A549 (cell line): ENCODE data around the gene CCL20. TPM values are rescaled to one million over a fixed set of nuclear protein-coding genes. Genes with fewer than 3 reads are reported as not detected.

Experiments used
- ATAC-seq, 2 experiments: fragments of 200-7000 bp in 1 of 2; fragments of >200 bp in 1 of 2; cut with Nextera tagmentation in 1 of 2; cut with Tn5 transposase in 1 of 2; 3 replicates each; pipeline versions ENCODE4 v1.8.0 to v1.9.1; 2018 to 2020; ENCODE audit warnings: mild to moderate bottlenecking in 1 of 2, moderate library complexity in 1 of 2
- CTCF ChIA-PET: fragments of 300-600 bp; sonication (Branson Sonifier 250); formaldehyde crosslinking; extraction: SDS; loops from one replicate; lab custom pipeline; 2021; ENCODE audit warnings: antibody characterized with exemption, inconsistent platforms; lab: Yijun Ruan, JAX
- POLR2A ChIA-PET: fragments of 350-600 bp; formaldehyde crosslinking; extraction: SDS; loops from one replicate; lab custom pipeline; 2021; ENCODE audit warnings: antibody characterized with exemption, inconsistent platforms; lab: Yijun Ruan, JAX
- DNase-seq, 2 experiments: peaks; one replicate each; pipeline versions ENCODE4 v3.0.0 to v3.0.0-alpha.2; 2011 to 2016; ENCODE audit warnings: low read depth in 1 of 2, low spot score in 1 of 2
- FAIRE-seq: peaks from 2 replicates; lab custom pipeline; 2011; peaks lifted over from hg19 to GRCh38; lab: Jason Lieb, UNC
- H3K27ac ChIP-seq, 2 experiments: fragments of >200 bp; sonication (Bioruptor Twin); formaldehyde crosslinking; 3 replicates each; pipeline ENCODE4 v1.5.1; 2016 to 2017
- H3K4me1 ChIP-seq: fragments of >200 bp; sonication (Bioruptor Twin); formaldehyde crosslinking; 3 replicates; pipeline ENCODE4 v1.6.1; 2016
- H3K4me2 ChIP-seq: fragments of >200 bp; sonication (Bioruptor Twin); formaldehyde crosslinking; 3 replicates; pipeline ENCODE4 v1.6.1; 2016
- H3K4me3 ChIP-seq: fragments of >200 bp; sonication (Bioruptor Twin); formaldehyde crosslinking; 3 replicates; pipeline ENCODE4 v1.5.1; 2016
- H3K9me3 ChIP-seq: fragments of >200 bp; sonication (Bioruptor Twin); formaldehyde crosslinking; 3 replicates; pipeline ENCODE4 v1.6.1; 2016
- BHLHE40 ChIP-seq: IDR thresholded peaks from 2 replicates; pipeline ENCODE4 v1.6.1; 2012; ENCODE audit warnings: low read depth, low read length, inconsistent platforms
- CEBPB ChIP-seq, 2 experiments: fragments of >200 bp in 1 of 2; sonication (Bioruptor Twin) in 1 of 2; formaldehyde crosslinking in 1 of 2; IDR thresholded peaks; 2 replicates each; pipeline ENCODE4 v1.6.1; 2012 to 2016
- EHMT2 ChIP-seq: fragments of 200-600 bp; sonication (generic); IDR thresholded peaks from 2 replicates; pipeline ENCODE4 v1.6.1; 2016; ENCODE audit warnings: antibody characterized with exemption, low read depth, mild to moderate bottlenecking, moderate library complexity
- ESRRA ChIP-seq: fragments of 150-350 bp; IDR thresholded peaks from 2 replicates; pipeline ENCODE4 v1.6.1; 2014; ENCODE audit warnings: mild to moderate bottlenecking, low read length, borderline replicate concordance
- GATA3 ChIP-seq: IDR thresholded peaks from 2 replicates; pipeline ENCODE4 v1.6.1; 2012; ENCODE audit warnings: borderline replicate concordance
- HEYL ChIP-seq: fragments of 250-450 bp; sonication (Bioruptor Pico); IDR thresholded peaks from 2 replicates; pipeline ENCODE4 v1.8.0; 2021; ENCODE audit warnings: mild to moderate bottlenecking, moderate library complexity
- HOXA7 ChIP-seq: fragments of 250-450 bp; sonication (Bioruptor Pico); IDR thresholded peaks from 2 replicates; pipeline ENCODE4 v1.5.0; 2020; ENCODE audit warnings: mild to moderate bottlenecking, moderate library complexity
- HOXB5 ChIP-seq: fragments of 250-450 bp; sonication (Bioruptor Pico); IDR thresholded peaks from 2 replicates; pipeline ENCODE4 v1.5.0; 2020; ENCODE audit warnings: mild to moderate bottlenecking, moderate library complexity
- MAFK ChIP-seq: fragments of 450-650 bp; IDR thresholded peaks from 2 replicates; pipeline ENCODE4 v1.6.1; 2014; ENCODE audit not compliant: partially characterized antibody
- MYC ChIP-seq: IDR thresholded peaks from 2 replicates; pipeline ENCODE4 v1.6.1; 2012; ENCODE audit warnings: mild to moderate bottlenecking, inconsistent platforms, low read length, improper control_type of control experiment, borderline replicate concordance
- NR3C1 ChIP-seq: fragments of >200 bp; sonication (Bioruptor Twin); formaldehyde crosslinking; IDR thresholded peaks from 3 replicates; pipeline ENCODE4 v1.6.1; 2017
- PHF8 ChIP-seq: fragments of 200-600 bp; sonication (generic); IDR thresholded peaks from 2 replicates; pipeline ENCODE4 v1.6.1; 2016; ENCODE audit warnings: low read depth, mild to moderate bottlenecking, antibody characterized with exemption, moderate library complexity, borderline replicate concordance
- POLR2A ChIP-seq: IDR thresholded peaks from 2 replicates; pipeline ENCODE4 v1.6.1; 2012; ENCODE audit warnings: mild to moderate bottlenecking, low read length
- RARB ChIP-seq: fragments of 250-450 bp; sonication (Bioruptor Pico); IDR thresholded peaks from 2 replicates; pipeline ENCODE4 v1.8.0; 2021; ENCODE audit warnings: mild to moderate bottlenecking, moderate library complexity
- RCOR1 ChIP-seq: fragments of 150-350 bp; IDR thresholded peaks from 2 replicates; pipeline ENCODE4 v1.6.1; 2014; ENCODE audit warnings: antibody characterized with exemption, low read length, low read depth
- RFX5 ChIP-seq: fragments of 450-650 bp; IDR thresholded peaks from 2 replicates; pipeline ENCODE4 v1.7.1; 2014; ENCODE audit warnings: antibody characterized with exemption, mild to moderate bottlenecking, moderate library complexity
- ZC3H11A ChIP-seq: fragments of 450-650 bp; IDR thresholded peaks from 2 replicates; pipeline ENCODE4 v1.6.1; 2014; ENCODE audit warnings: antibody characterized with exemption, mild to moderate bottlenecking
- ZNF302 ChIP-seq: fragments of 250-450 bp; sonication (Bioruptor Pico); IDR thresholded peaks from 2 replicates; pipeline ENCODE4 v1.9.0; 2021; ENCODE audit warnings: inconsistent platforms, mild to moderate bottlenecking, moderate library complexity
- WGBS: methylation state at CpG from one replicate; pipeline ENCODE4 v1.1.6; 2017; ENCODE audit errors: missing lambda C conversion rate; 5-methylcytosine and 5-hydroxymethylcytosine counted together
- polyA plus RNA-seq, 4 experiments: library from polyadenylated mRNA; depleted of rRNA in 3 of 4; stranded (reverse); fragments of >200 nt; fragmentation: RNase III in 1 of 4; extraction: RNeasy Plus Mini Kit Qiagen cat#74134 plus additional on column Dnase treatment in 1 of 4; gene quantifications; 2 replicates in 3 of 4; 3 replicates in 1 of 4; pipeline ENCODE4 v1.2.3, GENCODE V29; 2011 to 2017
- TF ChIP-seq, protein P1 (sequence below): fragments of >200 bp; sonication (Bioruptor Twin); formaldehyde crosslinking; IDR thresholded peaks from 2 replicates; pipeline ENCODE4 v1.6.1; 2016
- TF ChIP-seq, protein P2 (sequence below): fragments of 200-600 bp; sonication (generic); IDR thresholded peaks from 2 replicates; pipeline ENCODE4 v1.6.1; 2016; ENCODE audit warnings: antibody characterized with exemption, mild to moderate bottlenecking, moderate library complexity
- TF ChIP-seq, protein P3 (sequence below): IDR thresholded peaks from 2 replicates; pipeline ENCODE4 v1.6.1; 2012
- TF ChIP-seq, protein P4 (sequence below): fragments of 250-450 bp; sonication (Bioruptor Pico); IDR thresholded peaks from 2 replicates; pipeline ENCODE4 v1.5.0; 2020; ENCODE audit warnings: low read depth, mild to moderate bottlenecking, moderate library complexity

Gene CCL20
- polyA plus RNA-seq, 2 of the 4 experiments (the other 2 are of a cell fraction) = 0.43 to 3.4 TPM

DNA sequence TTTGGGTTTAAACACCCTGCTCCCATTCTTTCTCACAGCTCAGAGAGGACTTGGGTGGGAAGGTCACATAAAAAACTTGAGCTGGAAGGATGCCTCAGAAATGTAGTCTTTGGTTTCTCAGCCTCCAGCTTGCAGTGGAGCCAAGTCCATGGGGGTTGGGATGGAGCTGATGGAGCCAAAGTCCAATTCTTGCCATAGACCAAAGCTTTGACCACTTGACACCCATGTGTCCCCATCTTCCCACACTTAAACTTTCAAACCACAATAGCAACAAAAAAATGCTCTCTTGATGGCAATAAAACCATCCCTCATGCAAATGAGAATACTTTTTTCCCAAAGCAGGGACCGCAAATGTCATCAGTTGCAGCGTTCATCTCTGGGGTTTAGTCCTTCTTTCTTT is 43.1 kb downstream of the CCL20 start:
- ChIA-PET POLR2A (no interaction called here), CTCF (interaction anchor here (0.6 to 1.1 kb wide), 3 partner anchors 34 to 91 kb away, joined by 3 to 4 read pairs (median 3); no protein-coding TSS in a partner anchor)
- Histone ChIP-seq H3K27ac (peak overlapping the region; percentile 45 to 60; a peak in 3 of 6 replicates), H3K4me2 (no peak overlapping the region), H3K4me3 (no peak overlapping the region), H3K4me1 (peaks cover 30% of the 10 kb centered on the region), H3K9me3 (no peaks in the 10 kb centered on the region)
- ATAC-seq (no peak), DNase-seq (no peak), FAIRE-seq (no peak)
- TF ChIP-seq HOXA7 (CRISPR knock-in tag) (no peak), NR3C1 (no peak), CEBPB (IDR thresholded peaks at IDR 0.05) (no peak), POLR2A (no peak), PHF8 (no peak), MAFK (no peak), HEYL (CRISPR knock-in tag) (no peak), EHMT2 (no peak), ESRRA (no peak), HOXB5 (CRISPR knock-in tag) (no peak)
- TF ChIP-seq, protein P1, sequence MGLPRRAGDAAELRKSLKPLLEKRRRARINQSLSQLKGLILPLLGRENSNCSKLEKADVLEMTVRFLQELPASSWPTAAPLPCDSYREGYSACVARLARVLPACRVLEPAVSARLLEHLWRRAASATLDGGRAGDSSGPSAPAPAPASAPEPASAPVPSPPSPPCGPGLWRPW = no peak
- TF ChIP-seq, protein P2, sequence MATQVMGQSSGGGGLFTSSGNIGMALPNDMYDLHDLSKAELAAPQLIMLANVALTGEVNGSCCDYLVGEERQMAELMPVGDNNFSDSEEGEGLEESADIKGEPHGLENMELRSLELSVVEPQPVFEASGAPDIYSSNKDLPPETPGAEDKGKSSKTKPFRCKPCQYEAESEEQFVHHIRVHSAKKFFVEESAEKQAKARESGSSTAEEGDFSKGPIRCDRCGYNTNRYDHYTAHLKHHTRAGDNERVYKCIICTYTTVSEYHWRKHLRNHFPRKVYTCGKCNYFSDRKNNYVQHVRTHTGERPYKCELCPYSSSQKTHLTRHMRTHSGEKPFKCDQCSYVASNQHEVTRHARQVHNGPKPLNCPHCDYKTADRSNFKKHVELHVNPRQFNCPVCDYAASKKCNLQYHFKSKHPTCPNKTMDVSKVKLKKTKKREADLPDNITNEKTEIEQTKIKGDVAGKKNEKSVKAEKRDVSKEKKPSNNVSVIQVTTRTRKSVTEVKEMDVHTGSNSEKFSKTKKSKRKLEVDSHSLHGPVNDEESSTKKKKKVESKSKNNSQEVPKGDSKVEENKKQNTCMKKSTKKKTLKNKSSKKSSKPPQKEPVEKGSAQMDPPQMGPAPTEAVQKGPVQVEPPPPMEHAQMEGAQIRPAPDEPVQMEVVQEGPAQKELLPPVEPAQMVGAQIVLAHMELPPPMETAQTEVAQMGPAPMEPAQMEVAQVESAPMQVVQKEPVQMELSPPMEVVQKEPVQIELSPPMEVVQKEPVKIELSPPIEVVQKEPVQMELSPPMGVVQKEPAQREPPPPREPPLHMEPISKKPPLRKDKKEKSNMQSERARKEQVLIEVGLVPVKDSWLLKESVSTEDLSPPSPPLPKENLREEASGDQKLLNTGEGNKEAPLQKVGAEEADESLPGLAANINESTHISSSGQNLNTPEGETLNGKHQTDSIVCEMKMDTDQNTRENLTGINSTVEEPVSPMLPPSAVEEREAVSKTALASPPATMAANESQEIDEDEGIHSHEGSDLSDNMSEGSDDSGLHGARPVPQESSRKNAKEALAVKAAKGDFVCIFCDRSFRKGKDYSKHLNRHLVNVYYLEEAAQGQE = no peak
- TF ChIP-seq, protein P3, sequence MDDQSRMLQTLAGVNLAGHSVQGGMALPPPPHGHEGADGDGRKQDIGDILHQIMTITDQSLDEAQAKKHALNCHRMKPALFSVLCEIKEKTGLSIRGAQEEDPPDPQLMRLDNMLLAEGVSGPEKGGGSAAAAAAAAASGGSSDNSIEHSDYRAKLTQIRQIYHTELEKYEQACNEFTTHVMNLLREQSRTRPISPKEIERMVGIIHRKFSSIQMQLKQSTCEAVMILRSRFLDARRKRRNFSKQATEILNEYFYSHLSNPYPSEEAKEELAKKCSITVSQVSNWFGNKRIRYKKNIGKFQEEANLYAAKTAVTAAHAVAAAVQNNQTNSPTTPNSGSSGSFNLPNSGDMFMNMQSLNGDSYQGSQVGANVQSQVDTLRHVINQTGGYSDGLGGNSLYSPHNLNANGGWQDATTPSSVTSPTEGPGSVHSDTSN = no peak
- 98% methylated on average over 2 of the region's 2 CpGs for WGBS

DNA sequence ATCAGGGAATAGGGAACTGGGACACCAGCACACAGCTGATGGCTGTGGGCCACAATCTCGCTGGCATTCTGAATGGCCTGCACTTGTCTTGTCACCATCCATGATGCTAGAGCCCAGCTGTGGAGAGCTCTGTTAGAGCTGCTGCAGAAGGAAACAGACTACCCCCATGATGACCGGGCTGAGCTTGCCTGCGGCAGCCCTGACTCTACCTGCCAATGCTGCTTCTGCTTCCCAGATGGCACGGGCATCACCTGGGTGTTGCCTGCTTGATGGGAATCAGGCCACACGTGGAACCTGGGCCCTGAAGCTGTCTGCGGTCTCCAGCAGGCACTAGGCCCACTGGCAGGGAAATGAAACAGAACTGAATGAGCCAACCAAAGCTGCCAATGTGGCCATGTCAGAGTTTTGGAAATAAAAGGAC is 46.6 kb downstream of the CCL20 start:
- no peaks in the 10 kb centered on the region for H3K9me3 ChIP-seq
- H3K4me1 ChIP-seq = peaks cover 47% of the 10 kb centered on the region
- peak overlapping the region; percentile 90 to 94 for H3K27ac ChIP-seq
- no peak for DNase-seq
- no peak overlapping the region for H3K4me3 ChIP-seq
- ATAC-seq = no peak
- ChIA-PET CTCF (interaction anchor here (0.7 to 5.8 kb wide), 4 partner anchors 16 to 202 kb away, joined by 4 to 68 read pairs (median 4); partner anchors contain the start of gene DAW1), POLR2A (no interaction called here)
- no peak for FAIRE-seq
- peak overlapping the region; percentile 9; the same call in 1 of the 3 replicates for H3K4me2 ChIP-seq
- TF ChIP-seq ZC3H11A (no peak), RARB (CRISPR knock-in tag) (no peak), ZNF302 (no peak), RFX5 (no peak), GATA3 (no peak)
- 84% methylated on average over 3 of the region's 6 CpGs for WGBS

DNA sequence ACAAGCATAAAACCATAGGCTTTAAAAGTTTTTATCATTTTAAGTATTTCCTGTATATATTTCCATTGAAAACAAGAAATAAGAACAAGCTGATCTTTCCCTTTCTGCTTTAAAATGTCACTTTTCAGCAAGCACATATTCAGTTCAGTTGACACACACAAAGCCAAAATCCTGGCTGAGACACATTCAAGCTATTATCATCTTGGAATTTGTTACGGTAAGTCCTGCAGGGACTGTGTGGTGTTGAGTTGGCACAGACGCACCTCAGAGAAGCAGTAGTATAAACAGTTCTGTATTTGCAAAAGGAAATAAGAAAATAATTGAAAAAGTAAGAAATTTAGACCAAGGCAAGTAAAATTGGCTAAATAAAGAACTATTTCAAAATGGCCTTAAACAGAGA is 47.4 kb downstream of the CCL20 start:
- peak overlapping the region; percentile 90 to 94 for H3K27ac ChIP-seq
- CTCF ChIA-PET = interaction anchor here (0.7 to 5.8 kb wide), 4 partner anchors 15 to 203 kb away, joined by 3 to 68 read pairs (median 4); partner anchors contain the start of gene DAW1
- H3K9me3 ChIP-seq = no peaks in the 10 kb centered on the region
- H3K4me1 ChIP-seq = peaks cover 47% of the 10 kb centered on the region
- no peak for TF ChIP-seq MYC
- no peak for TF ChIP-seq BHLHE40
- TF ChIP-seq, protein P2 = no peak
- TF ChIP-seq RCOR1 = no peak
- no peak for TF ChIP-seq RFX5
- TF ChIP-seq, protein P4, sequence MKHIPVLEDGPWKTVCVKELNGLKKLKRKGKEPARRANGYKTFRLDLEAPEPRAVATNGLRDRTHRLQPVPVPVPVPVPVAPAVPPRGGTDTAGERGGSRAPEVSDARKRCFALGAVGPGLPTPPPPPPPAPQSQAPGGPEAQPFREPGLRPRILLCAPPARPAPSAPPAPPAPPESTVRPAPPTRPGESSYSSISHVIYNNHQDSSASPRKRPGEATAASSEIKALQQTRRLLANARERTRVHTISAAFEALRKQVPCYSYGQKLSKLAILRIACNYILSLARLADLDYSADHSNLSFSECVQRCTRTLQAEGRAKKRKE = no peak
- TF ChIP-seq, all 56 proteins: peak for 0
- ATAC-seq (no peak), FAIRE-seq (no peak), DNase-seq (no peak)
- Histone ChIP-seq H3K4me3 (no peak overlapping the region), H3K4me2 (peak overlapping the region; percentile 9; the same call in 1 of the 3 replicates)
- POLR2A ChIA-PET = interaction anchor here (1.0 kb wide), 1 partner anchor 42 kb away, joined by 3 read pairs; no protein-coding TSS in a partner anchor
- 86% methylated on average over 2 of the region's 2 CpGs for WGBS
